ENCODE results near the gene NCLN.

- TF ChIP-seq CTCF (IDR thresholded peaks at IDR 0.05) (no peak), POLR2A (IDR thresholded peaks at IDR 0.05) (no peak), POLR2AphosphoS5 (IDR thresholded peaks at IDR 0.05) (no peak), EP300 (IDR thresholded peaks at IDR 0.05; ENCODE audit: low read depth) (no peak)
Observed at GRCh38 chr19:3229346-3229743, 43.6 kb downstream of the NCLN start.

Data from transverse colon (tissue), 4 donors.